OCI-LY7 (cell line): ENCODE measurements around the gene RASSF4. TPM values are rescaled to one million over a fixed set of nuclear protein-coding genes. Genes with fewer than 3 reads are reported as not detected.

Experiments
- BruUV-seq: library from RNA; stranded (reverse); fragments of 400-500 nt; replicated peaks from 2 replicates; lab custom pipeline; 2021; lab: Mats Ljungman, UMichigan
- CTCF ChIA-PET: fragments of 300-600 bp; sonication (Branson Sonifier 250); formaldehyde crosslinking; loops from one replicate; lab custom pipeline; 2022; ENCODE audit warnings: antibody characterized with exemption; ENCODE audit not compliant: unreplicated experiment; lab: Charles Lee
- POLR2A ChIA-PET: fragments of 300-600 bp; sonication (Branson Sonifier 250); formaldehyde crosslinking; loops from one replicate; lab custom pipeline; 2022; ENCODE audit warnings: antibody characterized with exemption; lab: Charles Lee
- DNase-seq: peaks from one replicate; pipeline ENCODE4 v3.0.0-alpha.2; 2015; ENCODE audit warnings: low spot score
- H2AFZ ChIP-seq: fragments of 200-600 bp; sonication (generic), shearing (Covaris generic); 2 replicates; pipeline ENCODE4 v1.6.1; 2014; ENCODE audit warnings: mild to moderate bottlenecking, antibody characterized with exemption, low read length, moderate library complexity
- H3K27ac ChIP-seq: fragments of 200-600 bp; sonication (generic); 2 replicates; pipeline ENCODE4 v1.5.1; 2014; ENCODE audit warnings: mixed run types, low read depth, mild to moderate bottlenecking, moderate library complexity, low read length, inconsistent platforms; ENCODE audit not compliant: poor library complexity, severe bottlenecking
- H3K36me3 ChIP-seq: fragments of 200-600 bp; sonication (generic); 2 replicates; pipeline ENCODE4 v1.6.1; 2014; ENCODE audit warnings: mild to moderate bottlenecking, antibody characterized with exemption, low read length, moderate library complexity, mixed read lengths; ENCODE audit not compliant: insufficient read depth
- H3K4me1 ChIP-seq: fragments of 200-600 bp; sonication (generic); 2 replicates; pipeline ENCODE4 v1.5.1; 2014; ENCODE audit warnings: mild to moderate bottlenecking, low read length; ENCODE audit not compliant: insufficient read depth, poor library complexity, severe bottlenecking
- H3K4me2 ChIP-seq: fragments of 200-600 bp; sonication (generic); 2 replicates; pipeline ENCODE4 v1.6.1; 2014; ENCODE audit warnings: mild to moderate bottlenecking, low read length
- H3K4me3 ChIP-seq: fragments of 200-600 bp; sonication (generic); 2 replicates; pipeline ENCODE4 v1.5.1; 2014; ENCODE audit warnings: mild to moderate bottlenecking, low read depth, low read length; ENCODE audit not compliant: poor library complexity, severe bottlenecking
- H3K79me2 ChIP-seq: fragments of 200-600 bp; sonication (generic); 2 replicates; pipeline ENCODE4 v1.6.1; 2016; ENCODE audit warnings: low read depth, mild to moderate bottlenecking, low read length, moderate library complexity, mixed read lengths; ENCODE audit not compliant: insufficient read depth
- H3K9me2 ChIP-seq: fragments of 200-600 bp; sonication (generic); 2 replicates; pipeline ENCODE4 v1.6.1; 2016; ENCODE audit warnings: mild to moderate bottlenecking, low read length, mixed read lengths; ENCODE audit not compliant: insufficient read depth
- H3K9me3 ChIP-seq: fragments of 200-600 bp; sonication (generic); 2 replicates; pipeline ENCODE4 v1.6.1; 2014; ENCODE audit warnings: mild to moderate bottlenecking, mixed run types, low read length, mixed read lengths
- H4K20me1 ChIP-seq: fragments of 200-600 bp; sonication (generic); 2 replicates; pipeline ENCODE4 v1.6.1; 2014; ENCODE audit warnings: mild to moderate bottlenecking, antibody characterized with exemption, low read length, moderate library complexity, mixed read lengths; ENCODE audit not compliant: insufficient read depth
- EZH2phosphoT487 ChIP-seq: fragments of 200-600 bp; sonication (generic); IDR thresholded peaks from 2 replicates; pipeline ENCODE4 v1.6.1; 2018; ENCODE audit warnings: low read depth, borderline replicate concordance, mild to moderate bottlenecking, mixed run types, antibody characterized with exemption, low read length, moderate library complexity, mixed read lengths
- intact Hi-C: fragments of 100-400 bp; cut with micrococcal nuclease; formaldehyde crosslinking; loops from one replicate; pipeline ENCODE4 v1.10.0; 2022; ENCODE audit not compliant: unreplicated experiment
- total RNA-seq, 2 experiments: library from RNA; depleted of rRNA in 1 of 2; stranded (reverse); fragments of >200 nt in 1 of 2; shearing (Covaris generic) in 1 of 2; gene quantifications; 2 replicates each; pipeline ENCODE4 v1.2.3, GENCODE V29; 2014 to 2022
- TF ChIP-seq, protein P1 (sequence below): fragments of 200-600 bp; sonication (generic); conservative IDR thresholded peaks from 2 replicates; pipeline ENCODE4 v1.5.1; 2014; ENCODE audit warnings: mild to moderate bottlenecking, antibody characterized with exemption, low read length, moderate library complexity, mixed read lengths

The RASSF4 gene
- total RNA-seq, 2 experiments from 2014 or later, result 2.6 to 5.3 TPM

DNA sequence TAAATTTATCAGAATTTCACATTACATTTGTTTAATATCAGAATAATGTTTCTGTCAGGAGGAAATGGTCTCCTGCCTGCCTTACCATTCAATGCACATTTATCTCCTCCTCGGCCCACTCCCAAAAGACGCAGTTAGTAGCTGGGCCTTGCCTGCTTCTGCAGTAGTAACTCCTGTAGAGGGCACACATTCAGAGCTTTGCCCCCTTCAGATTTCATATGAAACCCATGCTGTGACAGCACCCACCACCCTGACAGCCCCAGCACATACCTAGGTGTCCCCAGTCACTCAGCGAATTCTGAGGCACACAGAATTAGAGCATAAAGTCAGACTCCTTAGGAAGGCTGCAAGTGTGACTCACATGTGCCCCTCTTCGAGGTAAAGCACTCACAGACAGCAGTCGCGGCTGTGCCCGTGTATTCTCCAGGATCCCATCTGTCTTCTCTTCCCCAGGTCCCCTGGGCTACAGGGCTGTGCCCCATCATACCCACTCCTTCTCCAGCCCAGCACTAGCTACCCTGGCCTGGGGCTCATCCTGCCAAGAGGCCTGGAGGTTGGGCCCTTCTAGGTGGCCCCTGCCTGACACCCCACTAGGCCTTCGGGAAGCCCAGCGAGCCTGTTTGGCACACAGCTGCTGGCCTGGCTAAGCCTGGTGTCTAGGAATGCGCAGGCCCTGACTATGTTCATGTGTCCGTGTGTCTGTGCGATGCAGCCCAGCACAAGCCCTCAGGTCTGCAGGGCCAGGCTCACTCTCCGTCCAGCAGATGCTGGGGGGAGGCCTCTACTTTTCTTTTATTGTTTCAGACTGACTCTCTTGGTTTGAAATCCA, 23.7 kb downstream of the RASSF4 start:
- Histone ChIP-seq H3K4me1 (no peaks in the 10 kb centered on the region), H3K9me2 (no peaks in the 10 kb centered on the region), H2AFZ (no peak overlapping the region), H3K36me3 (no peaks in the 10 kb centered on the region), H3K4me2 (no peak overlapping the region), H3K4me3 (no peak overlapping the region), H3K27ac (no peak overlapping the region), H3K79me2 (no peaks in the 10 kb centered on the region), H3K9me3 (no peaks in the 10 kb centered on the region), H4K20me1 (no peaks in the 10 kb centered on the region)
- ChIA-PET POLR2A (no interaction called here), CTCF (no interaction called here)
- BruUV-seq, result no TSS peak
- DNase-seq, result no peak
- intact Hi-C loops, result no loop called here
- TF ChIP-seq, protein P1, sequence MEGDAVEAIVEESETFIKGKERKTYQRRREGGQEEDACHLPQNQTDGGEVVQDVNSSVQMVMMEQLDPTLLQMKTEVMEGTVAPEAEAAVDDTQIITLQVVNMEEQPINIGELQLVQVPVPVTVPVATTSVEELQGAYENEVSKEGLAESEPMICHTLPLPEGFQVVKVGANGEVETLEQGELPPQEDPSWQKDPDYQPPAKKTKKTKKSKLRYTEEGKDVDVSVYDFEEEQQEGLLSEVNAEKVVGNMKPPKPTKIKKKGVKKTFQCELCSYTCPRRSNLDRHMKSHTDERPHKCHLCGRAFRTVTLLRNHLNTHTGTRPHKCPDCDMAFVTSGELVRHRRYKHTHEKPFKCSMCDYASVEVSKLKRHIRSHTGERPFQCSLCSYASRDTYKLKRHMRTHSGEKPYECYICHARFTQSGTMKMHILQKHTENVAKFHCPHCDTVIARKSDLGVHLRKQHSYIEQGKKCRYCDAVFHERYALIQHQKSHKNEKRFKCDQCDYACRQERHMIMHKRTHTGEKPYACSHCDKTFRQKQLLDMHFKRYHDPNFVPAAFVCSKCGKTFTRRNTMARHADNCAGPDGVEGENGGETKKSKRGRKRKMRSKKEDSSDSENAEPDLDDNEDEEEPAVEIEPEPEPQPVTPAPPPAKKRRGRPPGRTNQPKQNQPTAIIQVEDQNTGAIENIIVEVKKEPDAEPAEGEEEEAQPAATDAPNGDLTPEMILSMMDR, result no peak
- no peak for TF ChIP-seq EZH2phosphoT487

DNA sequence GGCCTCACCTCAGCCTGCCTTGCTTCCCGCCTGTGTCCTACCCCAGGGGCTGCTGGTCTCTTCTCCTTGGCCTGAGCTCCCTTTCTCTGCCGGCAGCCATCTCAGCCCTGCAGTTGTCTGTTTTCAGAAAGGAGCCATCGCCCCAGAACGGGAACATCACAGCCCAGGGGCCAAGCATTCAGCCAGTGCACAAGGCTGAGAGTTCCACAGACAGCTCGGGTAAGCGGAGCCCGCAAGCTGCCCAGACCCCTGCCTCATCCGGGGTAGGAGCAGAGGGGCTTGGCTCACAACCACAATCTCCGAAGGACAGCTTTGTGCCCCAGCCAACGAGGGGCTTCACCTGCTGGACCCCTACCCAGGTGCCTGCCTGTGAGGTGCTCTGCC, 24.3 kb downstream of the RASSF4 start:
- TF ChIP-seq EZH2phosphoT487, result no peak
- TF ChIP-seq, protein P1, result no peak
- Histone ChIP-seq H3K27ac (no peak overlapping the region), H3K4me3 (no peak overlapping the region), H2AFZ (no peak overlapping the region), H3K9me2 (no peaks in the 10 kb centered on the region), H3K9me3 (no peaks in the 10 kb centered on the region), H3K36me3 (no peaks in the 10 kb centered on the region), H4K20me1 (no peaks in the 10 kb centered on the region), H3K4me1 (no peaks in the 10 kb centered on the region), H3K4me2 (no peak overlapping the region), H3K79me2 (no peaks in the 10 kb centered on the region)
- DNase-seq, result no peak
- POLR2A ChIA-PET, result no interaction called here
- BruUV-seq, result no TSS peak
- CTCF ChIA-PET, result no interaction called here
- intact Hi-C loops, result no loop called here

DNA sequence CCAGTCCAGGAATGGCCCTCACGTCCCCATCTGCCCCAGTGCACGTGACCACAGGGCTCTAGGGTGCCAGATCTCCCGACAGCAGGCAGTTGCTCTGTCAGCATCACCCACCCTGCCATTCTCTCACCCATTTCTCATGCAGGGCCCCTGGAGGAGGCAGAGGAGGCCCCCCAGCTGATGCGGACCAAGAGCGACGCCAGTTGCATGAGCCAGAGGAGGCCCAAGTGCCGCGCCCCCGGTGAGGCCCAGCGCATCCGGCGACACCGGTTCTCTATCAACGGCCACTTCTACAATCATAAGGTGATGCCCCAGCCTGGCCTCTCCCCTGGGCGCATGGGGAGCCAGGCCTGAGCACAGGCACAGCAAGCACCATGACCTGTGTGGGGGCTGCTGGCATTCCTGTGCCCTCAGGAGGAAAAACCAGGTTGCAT, 25.1 kb downstream of the RASSF4 start:
- H3K36me3 ChIP-seq, result no peaks in the 10 kb centered on the region
- intact Hi-C loops, result no loop called here
- BruUV-seq, result no TSS peak
- H3K4me3 ChIP-seq, result no peak overlapping the region
- no peak overlapping the region for H2AFZ ChIP-seq
- CTCF ChIA-PET, result no interaction called here
- H4K20me1 ChIP-seq, result no peaks in the 10 kb centered on the region
- H3K79me2 ChIP-seq, result no peaks in the 10 kb centered on the region
- H3K4me2 ChIP-seq, result no peak overlapping the region
- H3K9me3 ChIP-seq, result no peaks in the 10 kb centered on the region
- TF ChIP-seq, protein P1, result no peak
- TF ChIP-seq EZH2phosphoT487, result no peak
- POLR2A ChIA-PET, result no interaction called here
- no peaks in the 10 kb centered on the region for H3K4me1 ChIP-seq
- H3K9me2 ChIP-seq, result no peaks in the 10 kb centered on the region
- DNase-seq, result no peak
- no peak overlapping the region for H3K27ac ChIP-seq
